Chondrocyte (in vitro differentiated cells): ENCODE results near the gene HHAT. TPM values are rescaled to one million over a fixed set of nuclear protein-coding genes. Genes with fewer than 3 reads are reported as not detected.
"Not testable (repeated sequence)": the region's sequence is repeated elsewhere in the genome, so short reads cannot be mapped to it uniquely, and the experiment has no call there.

Source experiments
- DNase-seq: peaks from one replicate; pipeline ENCODE4 v3.0.0; 2021; ENCODE audit warnings: mixed read lengths, low spot score
- H3K27ac Mint-ChIP-seq: one replicate; pipeline ENCODE4 v1.8.0; 2021; ENCODE audit warnings: mild to moderate bottlenecking, moderate library complexity, mixed read lengths; ENCODE audit not compliant: unreplicated experiment
- H3K27me3 Mint-ChIP-seq: 2 replicates; pipeline ENCODE4 v1.8.0; 2021; ENCODE audit warnings: low read depth, mixed read lengths
- H3K36me3 Mint-ChIP-seq: 2 replicates; pipeline ENCODE4 v1.8.0; 2021; ENCODE audit warnings: low read depth, mixed read lengths
- H3K4me1 Mint-ChIP-seq: 2 replicates; pipeline ENCODE4 v1.8.0; 2021; ENCODE audit warnings: low read depth, mild to moderate bottlenecking, mixed read lengths
- H3K4me3 Mint-ChIP-seq: one replicate; pipeline ENCODE4 v1.8.0; 2021; ENCODE audit warnings: mild to moderate bottlenecking, moderate library complexity, mixed read lengths; ENCODE audit not compliant: unreplicated experiment
- H3K9me3 Mint-ChIP-seq: 2 replicates; pipeline ENCODE4 v1.8.0; 2021; ENCODE audit warnings: low read depth, mixed read lengths
- CTCF ChIP-seq: fragments of 200-600 bp; sonication (generic); IDR thresholded peaks from 2 replicates; pipeline ENCODE4 v1.5.0; 2021; ENCODE audit warnings: antibody characterized with exemption, mild to moderate bottlenecking, moderate library complexity
- total RNA-seq: library from RNA; stranded (reverse); gene quantifications from 3 replicates; pipeline ENCODE4 v1.2.1, GENCODE V29; 2021

Gene HHAT
- total RNA-seq, 1 donor from 2014 or later, result 6.4 TPM

GRCh38 chr1:210653771-210654170, 325.1 kb downstream of the HHAT start:
- H3K27me3 Mint-ChIP-seq, result no peaks in the 10 kb centered on the region
- H3K4me3 Mint-ChIP-seq, result no peak overlapping the region
- TF ChIP-seq CTCF, result no peak

GRCh38 chr1:210654176-210654981, 325.7 kb downstream of the HHAT start:
- no peak for DNase-seq
- H3K4me1 Mint-ChIP-seq, result no peaks in the 10 kb centered on the region
- no peak for TF ChIP-seq CTCF
- no peak overlapping the region for H3K4me3 Mint-ChIP-seq
- H3K27ac Mint-ChIP-seq, result no peak overlapping the region
- H3K27me3 Mint-ChIP-seq, result no peaks in the 10 kb centered on the region
- H3K9me3 Mint-ChIP-seq, result peaks cover 8% of the 10 kb centered on the region
- H3K36me3 Mint-ChIP-seq, result no peaks in the 10 kb centered on the region

More at GRCh38 chr1:210653771-210654170, 325.1 kb downstream of the HHAT start:
- DNase-seq, result no peak
- H3K36me3 Mint-ChIP-seq, result no peaks in the 10 kb centered on the region
- peaks cover 7% of the 10 kb centered on the region for H3K9me3 Mint-ChIP-seq
- no peak overlapping the region for H3K27ac Mint-ChIP-seq
- H3K4me1 Mint-ChIP-seq, result no peaks in the 10 kb centered on the region

DNA sequence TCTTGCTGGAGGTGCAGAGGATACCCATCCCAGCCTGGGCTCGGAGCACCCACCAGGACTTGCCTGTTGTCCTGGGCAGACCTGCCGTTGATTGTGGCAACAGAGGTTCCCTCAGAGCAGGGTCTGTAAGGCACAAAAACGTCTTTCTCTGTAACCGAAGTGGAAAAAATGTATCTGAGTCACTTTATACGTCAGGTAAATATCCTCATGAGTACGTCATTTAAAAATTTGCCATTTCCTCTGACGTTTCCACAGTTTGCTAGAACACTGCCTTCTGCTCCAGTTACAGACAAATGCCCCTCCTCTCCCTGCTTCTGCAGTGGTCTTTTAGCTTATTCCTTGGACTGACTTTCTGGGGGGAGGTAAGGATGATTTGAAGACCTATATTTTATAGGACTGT, 326.8 kb downstream of the HHAT start:
- H3K27me3 Mint-ChIP-seq, result no peaks in the 10 kb centered on the region
- no peaks in the 10 kb centered on the region for H3K36me3 Mint-ChIP-seq
- no peaks in the 10 kb centered on the region for H3K4me1 Mint-ChIP-seq
- H3K27ac Mint-ChIP-seq, result no peak overlapping the region
- DNase-seq, result no peak
- TF ChIP-seq CTCF, result no peak
- no peak overlapping the region for H3K4me3 Mint-ChIP-seq
- H3K9me3 Mint-ChIP-seq, result peaks cover 10% of the 10 kb centered on the region

DNA sequence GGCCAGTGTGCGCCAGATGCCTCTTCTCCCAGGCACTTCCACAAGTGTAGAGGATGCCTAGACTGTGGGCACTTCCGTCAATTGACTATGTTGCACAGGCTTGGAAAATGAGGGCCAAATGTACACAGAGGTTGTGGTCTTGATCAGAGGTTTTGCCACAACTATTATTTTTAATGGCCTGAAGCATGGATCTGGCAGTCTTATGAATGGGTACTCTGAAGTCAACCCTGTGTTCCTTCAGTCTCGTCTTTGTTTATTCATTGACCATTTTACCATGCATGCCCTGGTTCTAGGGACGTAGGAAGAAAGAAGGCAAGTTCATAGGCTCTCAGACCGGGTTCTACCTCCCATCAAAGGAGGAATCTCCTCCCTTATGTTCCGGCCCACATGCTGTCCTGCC, 329.1 kb downstream of the HHAT start:
- Mint-ChIP-seq H3K27ac (no peak overlapping the region), H3K4me1 (no peaks in the 10 kb centered on the region), H3K36me3 (no peaks in the 10 kb centered on the region), H3K27me3 (no peaks in the 10 kb centered on the region), H3K9me3 (peaks cover 10% of the 10 kb centered on the region), H3K4me3 (no peak overlapping the region)
- DNase-seq, result no peak
- no peak for TF ChIP-seq CTCF

- H3K27ac Mint-ChIP-seq, DNase-seq, H3K4me3 Mint-ChIP-seq, H3K27me3 Mint-ChIP-seq, H3K36me3 Mint-ChIP-seq, H3K4me1 Mint-ChIP-seq: not testable (repeated sequence)
- H3K9me3 Mint-ChIP-seq, result peaks cover 10% of the 10 kb centered on the region
Observed at GRCh38 chr1:210661520-210661919, 332.8 kb downstream of the HHAT start.
